HepG2 (cell line): Measurements from ENCODE around the gene NRSN2. TPM values are rescaled to one million over a fixed set of nuclear protein-coding genes. Genes with fewer than 3 reads are reported as not detected.

Experiments
- ATAC-seq: fragments of 200-7000 bp; cut with Tn5 transposase; 3 replicates; pipeline ENCODE4 v1.9.1; 2020; ENCODE audit warnings: mild to moderate bottlenecking, moderate library complexity
- BruUV-seq: library from RNA; stranded (reverse); fragments of 400-500 nt; replicated peaks from 2 replicates; lab custom pipeline; 2021; lab: Mats Ljungman, UMichigan
- CTCF ChIA-PET: fragments of 300-600 bp; formaldehyde crosslinking; extraction: SDS; loops from one replicate; lab custom pipeline; 2021; ENCODE audit warnings: low total read pairs, inconsistent platforms, low intra/inter-chr PET ratio; lab: Yijun Ruan, JAX
- POLR2A ChIA-PET: fragments of 350-600 bp; sonication (Branson Sonifier 250); formaldehyde crosslinking; loops from one replicate; lab custom pipeline; 2020; ENCODE audit warnings: antibody characterized with exemption, inconsistent platforms; lab: Yijun Ruan, JAX
- DNase-seq: peaks from one replicate; pipeline ENCODE4 v3.0.0-alpha.2; 2015; ENCODE audit warnings: low spot score
- FAIRE-seq: peaks from 3 replicates; lab custom pipeline; 2011; peaks lifted over from hg19 to GRCh38; lab: Jason Lieb, UNC
- H2AFZ ChIP-seq: one replicate; pipeline ENCODE4 v1.6.1; 2011; ENCODE audit warnings: low read length, inconsistent platforms
- H3K27ac ChIP-seq: fragments of 300-600 bp; 3 replicates; pipeline ENCODE4 v1.8.0; 2011; ENCODE audit warnings: mixed run types, mild to moderate bottlenecking, mixed read lengths, low read length, inconsistent platforms; ENCODE audit not compliant: insufficient read depth; ENCODE audit errors: extremely low read length
- H3K27me3 ChIP-seq, 2 experiments: fragments of 200-600 bp in 1 of 2; 2 replicates in 1 of 2; 3 replicates in 1 of 2; pipeline versions ENCODE4 v1.6.0 to v1.8.0; 2011; ENCODE audit warnings: low read length in 2 of 2, mild to moderate bottlenecking in 2 of 2, moderate library complexity in 2 of 2, inconsistent platforms in 1 of 2; ENCODE audit not compliant: insufficient read depth in 2 of 2, control insufficient read depth in 1 of 2
- H3K36me3 ChIP-seq, 2 experiments: fragments of 200-600 bp in 1 of 2; replicated peaks in 1 of 2; 2 replicates in 1 of 2; 3 replicates in 1 of 2; pipeline versions ENCODE4 v1.5.1 to v1.8.0; 2011; ENCODE audit warnings: low read length in 2 of 2, inconsistent platforms in 1 of 2; ENCODE audit not compliant: insufficient read depth in 2 of 2, control insufficient read depth in 1 of 2
- H3K4me1 ChIP-seq: 2 replicates; pipeline ENCODE4 v1.5.1; 2012; ENCODE audit warnings: low read length, inconsistent platforms; ENCODE audit not compliant: insufficient read depth
- H3K4me2 ChIP-seq: 2 replicates; pipeline ENCODE4 v1.6.0; 2011; ENCODE audit warnings: low read depth, low read length, inconsistent platforms
- H3K4me3 ChIP-seq, 3 experiments: fragments of 200-600 bp in 1 of 3; sonication (generic), shearing (Covaris generic) in 1 of 3; replicated peaks in 1 of 3; 2 replicates each; pipeline ENCODE4 v1.5.1; 2011 to 2016; ENCODE audit warnings: low read length in 3 of 3, inconsistent platforms in 2 of 3, low read depth in 2 of 3, mild to moderate bottlenecking in 2 of 3, control low read depth in 1 of 3, mixed read lengths in 1 of 3; ENCODE audit not compliant: insufficient read depth in 1 of 3
- H3K79me2 ChIP-seq: one replicate; pipeline ENCODE4 v1.6.1; 2011; ENCODE audit warnings: low read length, inconsistent platforms; ENCODE audit not compliant: insufficient read depth
- H3K9ac ChIP-seq: 2 replicates; pipeline ENCODE4 v1.6.0; 2011; ENCODE audit warnings: mild to moderate bottlenecking, low read depth, low read length, inconsistent platforms; ENCODE audit not compliant: insufficient read depth
- H3K9me3 ChIP-seq: 2 replicates; pipeline ENCODE4 v1.5.1; 2012; ENCODE audit warnings: mild to moderate bottlenecking, low read length
- H4K20me1 ChIP-seq: 2 replicates; pipeline ENCODE4 v1.6.0; 2011; ENCODE audit warnings: inconsistent platforms, mild to moderate bottlenecking, low read length, moderate library complexity; ENCODE audit not compliant: insufficient read depth
- ARNT2 ChIP-seq: sonication (generic); formaldehyde crosslinking; IDR thresholded peaks from 2 replicates; pipeline ENCODE4 v1.8.0; 2022; ENCODE audit warnings: mild to moderate bottlenecking, low read depth, missing genetic modification reagents, moderate library complexity
- DMTF1 ChIP-seq: sonication (generic); formaldehyde crosslinking; IDR thresholded peaks from 2 replicates; pipeline ENCODE4 v1.4.0; 2020; ENCODE audit warnings: mild to moderate bottlenecking, missing genetic modification reagents
- GFI1 ChIP-seq: sonication (generic); formaldehyde crosslinking; IDR thresholded peaks from 2 replicates; pipeline ENCODE4 v1.5.0; 2020; ENCODE audit warnings: missing genetic modification reagents, mild to moderate bottlenecking, borderline replicate concordance
- GLI4 ChIP-seq: sonication (generic); formaldehyde crosslinking; IDR thresholded peaks from 2 replicates; pipeline ENCODE4 v1.5.1; 2020; ENCODE audit warnings: missing genetic modification reagents, mild to moderate bottlenecking, moderate library complexity, borderline replicate concordance
- HOXA5 ChIP-seq: sonication (generic); formaldehyde crosslinking; IDR thresholded peaks from 2 replicates; pipeline ENCODE4 v1.4.0; 2020; ENCODE audit warnings: missing genetic modification reagents
- MXD1 ChIP-seq: sonication (generic); formaldehyde crosslinking; IDR thresholded peaks from 2 replicates; pipeline ENCODE4 v1.4.0; 2020; ENCODE audit warnings: mild to moderate bottlenecking, missing genetic modification reagents
- NFKB2 ChIP-seq: sonication (generic); formaldehyde crosslinking; IDR thresholded peaks from 2 replicates; pipeline ENCODE4 v1.4.0; 2020; ENCODE audit warnings: missing genetic modification reagents, borderline replicate concordance
- PHB2 ChIP-seq: fragments of 450-650 bp; IDR thresholded peaks from 2 replicates; pipeline ENCODE4 v1.6.1; 2018; ENCODE audit not compliant: partially characterized antibody
- PLRG1 ChIP-seq: fragments of 450-650 bp; conservative IDR thresholded peaks from 2 replicates; pipeline ENCODE4 v1.6.1; 2016
- PLSCR1 ChIP-seq: sonication (generic); formaldehyde crosslinking; IDR thresholded peaks from 2 replicates; pipeline ENCODE4 v1.5.0; 2020; ENCODE audit warnings: missing genetic modification reagents, mild to moderate bottlenecking, borderline replicate concordance
- POLR2AphosphoS5 ChIP-seq: IDR thresholded peaks from 2 replicates; pipeline ENCODE4 v1.6.1; 2012; ENCODE audit warnings: low read depth, low read length
- RCOR2 ChIP-seq: IDR thresholded peaks from 2 replicates; pipeline ENCODE4 v1.6.1; 2016; ENCODE audit warnings: missing biosample characterization, missing genetic modification reagents
- SAFB2 ChIP-seq: sonication (generic); formaldehyde crosslinking; IDR thresholded peaks from 2 replicates; pipeline ENCODE4 v1.5.1; 2020; ENCODE audit warnings: missing genetic modification reagents, low read depth, mild to moderate bottlenecking, borderline replicate concordance
- SALL1 ChIP-seq: sonication (generic); formaldehyde crosslinking; IDR thresholded peaks from 2 replicates; pipeline ENCODE4 v1.8.0; 2022; ENCODE audit warnings: mild to moderate bottlenecking, missing genetic modification reagents
- XBP1 ChIP-seq: sonication (generic); formaldehyde crosslinking; IDR thresholded peaks from 2 replicates; pipeline ENCODE4 v1.5.0; 2020; ENCODE audit warnings: missing genetic modification reagents
- ZKSCAN8 ChIP-seq: IDR thresholded peaks from 2 replicates; pipeline ENCODE4 v1.6.1; 2016; ENCODE audit warnings: borderline replicate concordance, missing genetic modification reagents, missing compliant biosample characterization
- ZNF225 ChIP-seq: sonication (generic); formaldehyde crosslinking; IDR thresholded peaks from 2 replicates; pipeline ENCODE4 v1.4.0; 2020; ENCODE audit warnings: mild to moderate bottlenecking, missing genetic modification reagents
- ZNF292 ChIP-seq: sonication (generic); formaldehyde crosslinking; IDR thresholded peaks from 2 replicates; pipeline ENCODE4 v1.8.1; 2022; ENCODE audit warnings: mild to moderate bottlenecking, low read depth, missing genetic modification reagents, borderline replicate concordance
- ZNF614 ChIP-seq: IDR thresholded peaks from 2 replicates; pipeline ENCODE4 v1.6.1; 2018; ENCODE audit warnings: missing biosample characterization, missing genetic modification reagents, inconsistent platforms, borderline replicate concordance
- ZNF776 ChIP-seq: sonication (generic); formaldehyde crosslinking; IDR thresholded peaks from 2 replicates; pipeline ENCODE4 v1.4.0; 2020; ENCODE audit warnings: mild to moderate bottlenecking, missing genetic modification reagents
- WGBS: methylation state at CpG from one replicate; pipeline ENCODE4 v1.1.6; 2017; ENCODE audit warnings: low lambda C conversion rate; 5-methylcytosine and 5-hydroxymethylcytosine counted together
- in situ Hi-C: cut with HindIII; loops from 2 replicates; pipeline ENCODE4 v1.10.0; 2017; ENCODE audit warnings: low pct_unique_long_range_greater_than_20kb; ENCODE audit not compliant: extremely low pct_ligation_motif_present
- intact Hi-C: fragments of 100-400 bp; cut with micrococcal nuclease; formaldehyde crosslinking; loops from one replicate; pipeline ENCODE4 v1.10.0; 2022; ENCODE audit not compliant: unreplicated experiment
- polyA plus RNA-seq, 8 experiments: library from polyadenylated mRNA; depleted of rRNA in 3 of 8; stranded (reverse) in 7 of 8; unstranded in 1 of 8; fragments of >200 nt; fragmentation: Illumina TruSeq in 4 of 8; extraction: Trizol in 4 of 8; gene quantifications; 2 replicates each; pipeline versions ENCODE4 v1.2.1 to v1.2.3, GENCODE V29; 2011 to 2016; ENCODE audit warnings: low read depth in 4 of 8, missing spikeins in 1 of 8, mixed read lengths in 1 of 8; ENCODE audit not compliant: insufficient read depth in 1 of 8
- total RNA-seq, 5 experiments: library from RNA; depleted of rRNA; stranded (reverse); fragments of >200 nt; fragmentation: Illumina TruSeq; extraction: Trizol; gene quantifications; 2 replicates each; pipeline ENCODE4 v1.2.3, GENCODE V29; 2016; ENCODE audit warnings: low read depth in 1 of 5

Gene NRSN2
- total and polyA plus RNA-seq, 2 of the 13 experiments (the other 11 are each of a cell fraction or from before 2014, with no cell fraction given): 32.3 to 49.4 TPM

GRCh38 chr20:325889-326644, 20.8 kb upstream of the NRSN2 start (continued):
- TF ChIP-seq DMTF1 (CRISPR knock-in tag): no peak
- TF ChIP-seq HOXA5: no peak
- peak; percentile 50; the same call in 1 of the 2 replicates for TF ChIP-seq GFI1
- no peak for TF ChIP-seq PLRG1
- peak; percentile 80; the same call in 1 of the 2 replicates for TF ChIP-seq NFKB2 (CRISPR knock-in tag)
- TF ChIP-seq, all 625 proteins: peak for 121

- peaks cover 4 to 9% of the 10 kb centered on the region in 2 experiments; a peak in 2 of 5 replicates for H3K36me3 ChIP-seq
- CTCF ChIA-PET: no interaction called here
- no peaks in the 10 kb centered on the region; a peak in 1 of 5 replicates for H3K27me3 ChIP-seq
- BruUV-seq: TSS peak; percentile 36
- peaks cover 37% of the 10 kb centered on the region for H4K20me1 ChIP-seq
- peaks cover 46% of the 10 kb centered on the region for H3K4me1 ChIP-seq
- under 1% methylated on average over 24 of the region's 38 CpGs for WGBS
- peak overlapping the region; percentile 94 for H3K27ac ChIP-seq
- peak overlapping the region; percentile 94 for H3K9ac ChIP-seq
- H3K79me2 ChIP-seq: peaks cover 29% of the 10 kb centered on the region
- FAIRE-seq: no peak
- DNase-seq: no peak
- in situ Hi-C loops (no loop called here), intact Hi-C loops (loop anchor here (1.0 kb wide), 1 partner anchor 29 kb away; the partner anchor contains the start of gene ZCCHC3)
- POLR2A ChIA-PET: interaction anchor here (1.1 to 5.6 kb wide), 5 partner anchors 11 to 54 kb away, joined by 3 to 107 read pairs (median 37); partner anchors contain the start of genes NRSN2, TRIB3 and ZCCHC3
- H2AFZ ChIP-seq: no peak overlapping the region
- ATAC-seq: peak; percentile 25
- no peaks in the 10 kb centered on the region for H3K9me3 ChIP-seq
- H3K4me3 ChIP-seq: peak overlapping the region; percentile 62 to 96 (median 93)
- peak overlapping the region; percentile 92 for H3K4me2 ChIP-seq
- TF ChIP-seq ZNF614 (CRISPR knock-in tag) (no peak), SAFB2 (CRISPR knock-in tag) (no peak), XBP1 (CRISPR knock-in tag) (no peak), SALL1 (no peak), PHB2 (no peak), ZKSCAN8 (no peak), ARNT2 (no peak), RCOR2 (CRISPR knock-in tag) (no peak), ZNF225 (CRISPR knock-in tag) (peak; percentile 39; the same call in 1 of the 2 replicates), ZNF776 (no peak; the same call in 1 of the 2 replicates), GLI4 (CRISPR knock-in tag) (no peak), ZNF292 (peak; percentile 68; the same call in 1 of the 2 replicates), MXD1 (CRISPR knock-in tag) (no peak), PLSCR1 (CRISPR knock-in tag) (no peak), POLR2AphosphoS5 (no peak)
These were observed 20.2 kb upstream of the NRSN2 start for GRCh38 chr20:326645-327185.
